Colonic mucosa (tissue), 4 donors: Measurements from ENCODE around the gene PPP1R1C. TPM values are rescaled to one million over a fixed set of nuclear protein-coding genes. Genes with fewer than 3 reads are reported as not detected.

Source experiments
- DNase-seq: peaks from one replicate; pipeline ENCODE4 v3.0.0-alpha.2; 2020
- H3K27ac ChIP-seq: fragments of 200-600 bp; one replicate; pipeline ENCODE4 v1.8.0; 2021
- H3K27me3 ChIP-seq: fragments of 200-600 bp; one replicate; pipeline ENCODE4 v1.8.0; 2021
- H3K36me3 ChIP-seq: fragments of 200-600 bp; one replicate; pipeline ENCODE4 v1.8.0; 2021
- H3K4me1 ChIP-seq: fragments of 200-600 bp; one replicate; pipeline ENCODE4 v1.8.0; 2021; ENCODE audit warnings: mild to moderate bottlenecking
- H3K4me3 ChIP-seq: fragments of 200-600 bp; one replicate; pipeline ENCODE4 v1.8.0; 2021
- H3K9ac ChIP-seq, 2 donors: one replicate each; pipeline ENCODE4 v1.7.0; 2013; ENCODE audit warnings: control low read depth in 2 of 2, low read depth in 2 of 2, low read length in 2 of 2
- H3K9me3 ChIP-seq: fragments of 200-600 bp; one replicate; pipeline ENCODE4 v1.8.0; 2021
- CTCF ChIP-seq: fragments of 200-600 bp; IDR thresholded peaks from one replicate; pipeline ENCODE4 v1.8.0; 2022; ENCODE audit warnings: antibody characterized with exemption, mild to moderate bottlenecking
- intact Hi-C: fragments of 100-400 bp; cut with DNase I; formaldehyde crosslinking; loops from one replicate; pipeline ENCODE4 v1.14.1; 2022
- total RNA-seq, 2 donors: library from RNA; stranded (reverse); fragmentation: NEBNext Ultra II Directional in 1 of 2; extraction: Animal tissue kit (Norgen Biotek cat#: 25700) in 1 of 2; gene quantifications; one replicate each; pipeline ENCODE4 v1.2.1, GENCODE V29; 2021
- donor health status: healthy.
- donor health status: DM: no; HTN: no; CAD: no.
- donor health status: DM: no; HTN: no; CAD: no.

PPP1R1C gene
- not detected for total RNA-seq

- intact Hi-C loops: no loop called here
- no peak within 1 kb of the TSS for H3K27ac ChIP-seq
These were observed at the start of gene PPP1R1C for GRCh38 chr2:181985632-181986205. Gene PPP1R1C, plus strand, starts transcription at chr2:181985853. Its CDS starts 258 bp downstream, at chr2:181986111.

GRCh38 chr2:181937473-181937872, 48.2 kb upstream of the PPP1R1C start:
- Histone ChIP-seq H3K36me3 (no peaks in the 10 kb centered on the region), H3K27me3 (no peaks in the 10 kb centered on the region), H3K27ac (no peak overlapping the region), H3K9me3 (no peaks in the 10 kb centered on the region), H3K9ac (no peak overlapping the region), H3K4me3 (no peak overlapping the region), H3K4me1 (no peaks in the 10 kb centered on the region)
- intact Hi-C loops: no loop called here
- no peak for TF ChIP-seq CTCF
- DNase-seq: no peak

More at GRCh38 chr2:181985632-181986205, at the start of gene PPP1R1C:
- Histone ChIP-seq H3K9ac (no peak within 1 kb of the TSS), H3K4me1 (no peaks in the 10 kb centered on the region), H3K27me3 (no peaks in the 10 kb centered on the region), H3K4me3 (no peak within 1 kb of the TSS), H3K9me3 (no peaks in the 10 kb centered on the region), H3K36me3 (no peaks in the 10 kb centered on the region)
- DNase-seq: no peak
- TF ChIP-seq CTCF: no peak

GRCh38 chr2:181943411-181944124, 42.1 kb upstream of the PPP1R1C start:
- Histone ChIP-seq H3K4me1 (no peaks in the 10 kb centered on the region), H3K4me3 (no peak overlapping the region), H3K27me3 (no peaks in the 10 kb centered on the region), H3K9me3 (no peaks in the 10 kb centered on the region), H3K36me3 (no peaks in the 10 kb centered on the region), H3K9ac (no peak overlapping the region), H3K27ac (no peak overlapping the region)
- intact Hi-C loops: no loop called here
- DNase-seq: no peak
- TF ChIP-seq CTCF: no peak

GRCh38 chr2:181944164-181944913, 41.3 kb upstream of the PPP1R1C start:
- no peak overlapping the region for H3K4me3 ChIP-seq
- no peaks in the 10 kb centered on the region for H3K36me3 ChIP-seq
- intact Hi-C loops: no loop called here
- no peak for TF ChIP-seq CTCF
- no peaks in the 10 kb centered on the region for H3K27me3 ChIP-seq
- H3K9ac ChIP-seq: no peak overlapping the region
- no peaks in the 10 kb centered on the region for H3K9me3 ChIP-seq
- no peak for DNase-seq
- no peak overlapping the region for H3K27ac ChIP-seq
- H3K4me1 ChIP-seq: no peaks in the 10 kb centered on the region

- Histone ChIP-seq H3K36me3 (no peaks in the 10 kb centered on the region), H3K9ac (no peak overlapping the region), H3K9me3 (no peaks in the 10 kb centered on the region), H3K27ac (no peak overlapping the region), H3K4me3 (no peak overlapping the region), H3K27me3 (no peaks in the 10 kb centered on the region), H3K4me1 (no peaks in the 10 kb centered on the region)
- DNase-seq: no peak
- no peak for TF ChIP-seq CTCF
- intact Hi-C loops: no loop called here
These were observed 40.8 kb upstream of the PPP1R1C start for GRCh38 chr2:181944914-181945291.
